ENCODE measurements around the gene DPH1.

DNA sequence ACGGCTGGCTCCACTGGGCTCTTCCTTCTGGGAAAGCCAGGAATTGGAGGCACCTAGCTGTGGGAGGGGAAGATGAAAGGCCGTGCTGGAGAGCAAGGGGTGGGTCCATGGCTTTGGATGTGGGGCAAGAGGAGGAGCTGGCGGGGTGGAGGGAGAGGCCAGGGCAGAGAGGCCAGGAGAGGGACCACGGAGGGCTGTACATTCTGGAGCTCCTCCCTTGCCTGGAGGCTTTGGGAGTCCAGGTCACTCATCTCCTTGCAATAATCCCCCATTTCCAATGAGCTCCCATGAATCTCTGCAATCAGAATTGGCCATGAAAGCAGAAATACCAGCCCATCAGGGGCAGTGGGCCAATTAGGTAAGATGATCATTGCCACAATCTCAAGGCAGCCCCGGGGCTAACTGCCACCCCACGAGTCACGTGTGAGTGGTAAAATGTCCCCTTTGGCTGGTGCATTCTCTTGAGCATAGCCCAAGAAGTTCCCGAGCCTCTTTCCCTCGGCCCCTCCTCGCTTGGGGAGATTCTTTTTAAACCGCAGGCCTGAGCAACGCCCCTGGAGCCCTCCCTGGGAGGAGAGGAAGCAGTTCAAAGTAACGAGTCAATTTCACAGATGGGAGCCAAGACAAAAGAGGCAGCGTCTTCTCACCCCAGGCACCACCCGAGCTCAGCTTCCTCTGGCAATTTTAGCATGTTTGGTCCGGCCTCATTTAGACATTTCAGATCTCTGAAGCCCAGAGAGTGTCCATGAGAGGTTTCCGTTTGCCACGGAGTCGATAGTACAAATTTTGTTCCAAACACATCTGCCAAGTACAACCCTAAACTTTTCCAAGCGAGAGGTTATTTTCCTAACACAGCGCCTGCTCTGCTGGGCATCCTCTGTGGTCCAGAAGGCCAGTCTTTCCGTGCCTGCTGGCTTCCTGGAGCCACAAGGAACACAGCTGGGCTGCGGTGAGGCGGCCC lies 18.3 kb upstream of the DPH1 start:
- TF ChIP-seq, protein P1, sequence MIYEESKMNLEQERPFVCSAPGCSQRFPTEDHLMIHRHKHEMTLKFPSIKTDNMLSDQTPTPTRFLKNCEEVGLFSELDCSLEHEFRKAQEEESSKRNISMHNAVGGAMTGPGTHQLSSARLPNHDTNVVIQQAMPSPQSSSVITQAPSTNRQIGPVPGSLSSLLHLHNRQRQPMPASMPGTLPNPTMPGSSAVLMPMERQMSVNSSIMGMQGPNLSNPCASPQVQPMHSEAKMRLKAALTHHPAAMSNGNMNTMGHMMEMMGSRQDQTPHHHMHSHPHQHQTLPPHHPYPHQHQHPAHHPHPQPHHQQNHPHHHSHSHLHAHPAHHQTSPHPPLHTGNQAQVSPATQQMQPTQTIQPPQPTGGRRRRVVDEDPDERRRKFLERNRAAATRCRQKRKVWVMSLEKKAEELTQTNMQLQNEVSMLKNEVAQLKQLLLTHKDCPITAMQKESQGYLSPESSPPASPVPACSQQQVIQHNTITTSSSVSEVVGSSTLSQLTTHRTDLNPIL (CRISPR knock-in tag; IDR thresholded peaks at IDR 0.05; ENCODE audit: low read depth) = no peak
- no peak for TF ChIP-seq ZFP3 (CRISPR knock-in tag; IDR thresholded peaks at IDR 0.05)
- no peak for TF ChIP-seq ZFP30 (CRISPR knock-in tag; IDR thresholded peaks at IDR 0.05)
- no peak for TF ChIP-seq RARB (CRISPR knock-in tag; IDR thresholded peaks at IDR 0.05)
- no peak for TF ChIP-seq CSDC2 (CRISPR knock-in tag; IDR thresholded peaks at IDR 0.05)
- no peak for TF ChIP-seq BACH2 (CRISPR knock-in tag; IDR thresholded peaks at IDR 0.05; ENCODE audit: borderline replicate concordance)
- no peak for TF ChIP-seq ZNF565 (CRISPR knock-in tag; conservative IDR thresholded peaks at IDR 0.05; ENCODE audit: low read depth)
- no peak for TF ChIP-seq ISL1 (CRISPR knock-in tag; IDR thresholded peaks at IDR 0.05)
